ENCODE data around the gene RYR3.
"Not testable (repeated sequence)": the region's sequence is repeated elsewhere in the genome, so short reads cannot be mapped to it uniquely, and the experiment has no call there.

Gene RYR3

GRCh38 chr15:33795070-33795469, 484.3 kb downstream of the RYR3 start:
- no peak for DNase-seq

DNA sequence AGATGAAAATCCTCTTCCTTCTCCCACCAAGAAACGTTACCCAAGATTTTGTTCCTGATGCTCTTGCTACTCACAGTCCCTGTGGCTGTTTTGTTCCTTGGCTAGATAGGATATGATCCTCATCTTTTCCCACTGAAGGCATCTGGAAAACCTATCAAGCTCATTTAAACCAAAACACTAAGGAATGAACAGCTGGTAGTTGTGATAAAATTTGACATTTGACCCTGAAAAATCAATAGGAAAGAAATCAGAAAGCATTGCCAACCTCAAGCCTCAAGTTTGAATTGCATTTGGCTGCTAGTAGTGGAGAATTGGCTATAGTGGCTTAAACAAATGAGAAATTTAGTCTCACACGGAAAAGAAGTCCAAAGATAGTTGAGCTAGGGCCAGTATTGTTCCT, 486.9 kb downstream of the RYR3 start:
- no peak for DNase-seq

- DNase-seq, result no peak
Measured at GRCh38 chr15:33801954-33802353, 491.2 kb downstream of the RYR3 start.

DNA sequence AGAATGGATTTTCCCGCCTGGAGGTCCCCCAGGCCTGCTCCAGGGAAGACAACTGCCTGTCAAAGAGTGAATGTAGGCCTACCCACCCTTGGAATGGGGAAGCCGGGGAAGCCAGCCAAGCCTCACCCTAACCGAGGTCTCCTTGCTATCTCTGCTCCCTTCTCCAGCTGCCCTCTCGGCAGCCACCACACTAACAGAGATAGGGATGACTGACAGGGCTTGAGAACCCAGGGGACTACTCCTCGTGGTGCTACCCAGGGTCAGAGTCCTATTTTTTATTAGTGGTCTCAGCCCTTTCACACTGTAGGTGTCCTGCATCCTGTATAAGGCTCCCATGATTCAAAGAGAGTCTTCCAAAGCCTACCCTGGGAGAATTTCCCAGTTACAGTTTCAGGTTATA, 496.9 kb downstream of the RYR3 start:
- DNase-seq, result no peak

DNA sequence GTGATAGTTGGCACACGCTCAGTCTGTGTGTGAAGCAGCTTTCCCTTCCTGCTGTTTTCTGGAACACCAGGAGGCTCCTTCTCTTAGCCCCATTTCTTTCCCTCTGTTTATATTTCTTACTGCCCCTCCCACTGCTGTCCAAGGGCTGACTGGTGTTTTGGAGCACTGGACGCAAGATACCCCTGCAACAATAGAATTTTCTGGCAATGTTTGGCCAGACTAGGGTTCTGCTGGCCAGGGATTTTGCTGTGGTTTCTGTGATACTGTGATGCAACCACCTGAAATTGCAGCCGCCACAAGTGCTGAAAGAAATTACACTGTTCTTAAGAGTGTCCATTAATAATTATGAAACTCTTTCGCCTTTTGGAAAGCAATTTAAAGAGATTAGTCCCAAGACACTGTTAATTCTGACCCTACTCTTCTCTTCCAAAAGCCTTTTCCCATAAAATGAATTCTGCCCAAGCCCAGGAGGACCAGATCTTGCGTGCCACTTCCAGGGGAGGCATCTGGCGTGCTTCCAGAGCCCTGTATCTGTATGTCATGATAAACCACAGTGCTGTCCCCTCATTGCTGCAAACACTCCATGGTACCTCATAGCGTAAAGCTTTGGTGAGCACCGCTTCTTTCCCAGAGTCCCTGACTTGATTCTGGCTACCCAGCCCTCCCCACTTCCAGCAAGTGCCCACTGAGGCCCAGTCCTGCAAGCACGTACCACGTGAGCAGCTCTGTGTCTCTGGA, 498.1 kb downstream of the RYR3 start:
- no peak for DNase-seq

DNA sequence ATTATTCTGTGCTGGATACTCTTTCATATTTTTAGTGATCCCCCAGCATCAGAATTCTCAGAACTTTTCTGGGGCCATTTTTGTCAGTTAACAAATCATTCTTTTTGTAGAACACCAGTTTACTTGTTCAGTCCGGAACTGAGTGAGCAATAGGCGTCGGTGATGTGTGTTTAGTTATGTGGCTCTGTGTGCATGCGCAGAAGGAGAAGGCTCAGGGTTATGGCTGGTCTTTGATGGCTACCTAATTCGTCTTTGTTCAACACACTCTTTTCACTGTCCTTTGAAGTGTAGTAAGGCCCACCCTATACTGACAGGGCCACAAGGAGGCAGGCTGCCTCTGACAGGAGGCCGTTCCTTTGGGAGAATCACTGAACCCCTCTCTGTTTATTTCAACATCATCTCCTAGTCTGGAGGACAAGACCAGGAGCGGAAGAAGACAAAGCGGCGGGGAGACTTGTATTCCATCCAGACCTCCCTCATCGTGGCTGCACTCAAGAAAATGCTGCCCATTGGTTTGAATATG, 499.4 kb downstream of the RYR3 start:
- DNase-seq, result no peak

DNA sequence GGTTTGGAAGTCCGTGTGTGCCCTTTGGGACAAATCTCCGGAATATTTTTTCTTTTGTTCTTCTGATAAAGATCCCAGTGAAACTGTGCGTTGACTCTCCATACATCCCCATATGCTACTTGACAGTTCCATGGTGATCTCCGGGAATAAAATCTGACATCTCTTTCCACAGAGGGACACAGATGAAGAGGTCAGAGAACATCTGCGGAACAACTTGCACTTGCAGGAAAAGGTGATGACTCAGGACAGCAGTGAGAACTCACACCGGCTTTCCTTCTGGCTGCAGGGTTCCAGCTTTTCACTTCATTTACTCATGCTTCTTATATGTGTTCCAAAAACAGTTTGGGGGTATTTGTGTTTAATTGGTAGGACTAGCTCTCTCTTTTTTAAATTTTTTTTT, 500.0 kb downstream of the RYR3 start:
- DNase-seq, result no peak

GRCh38 chr15:33813891-33814290, 503.1 kb downstream of the RYR3 start:
- DNase-seq, result no peak

DNA sequence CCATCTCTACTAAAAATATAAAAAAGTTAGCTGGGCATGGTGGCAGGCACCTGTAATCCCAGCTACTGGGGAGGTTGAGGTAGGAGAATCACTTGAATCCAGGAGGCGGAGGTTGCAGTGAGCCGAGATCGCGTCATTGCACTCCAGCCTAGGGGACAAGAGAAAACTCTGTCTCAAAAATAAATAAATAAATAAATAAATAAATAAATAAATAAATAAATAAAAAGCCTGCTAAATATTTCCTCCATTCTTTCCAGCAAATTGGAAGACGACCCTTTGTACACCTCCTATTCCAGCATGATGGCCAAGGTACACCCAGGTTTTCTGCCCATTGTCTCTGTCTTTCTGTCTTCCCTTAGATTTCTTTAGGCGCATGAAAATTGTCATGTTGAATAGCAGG, 508.7 kb downstream of the RYR3 start:
- DNase-seq, result not testable (repeated sequence)

- no peak for DNase-seq
Measured at GRCh38 chr15:33822479-33822878, 511.7 kb downstream of the RYR3 start.

DNA sequence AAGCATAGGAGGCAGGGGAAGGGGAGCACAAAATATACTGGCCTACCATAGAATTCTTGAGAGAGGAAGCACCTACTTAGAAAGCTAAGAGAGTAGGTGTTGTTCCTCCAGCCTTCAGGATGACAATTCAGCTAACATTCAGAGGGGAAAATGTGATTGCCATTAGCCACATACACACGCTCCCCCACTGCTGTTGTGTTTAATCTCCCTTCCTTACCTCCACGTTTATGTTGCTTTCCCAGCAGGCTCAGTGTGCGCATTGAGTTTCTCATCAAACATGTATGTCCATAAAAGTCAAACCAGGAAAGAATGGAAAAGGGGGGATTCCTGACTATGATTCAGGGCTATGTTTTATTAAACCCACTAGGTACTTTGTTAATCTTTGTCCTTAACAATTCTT, 512.4 kb downstream of the RYR3 start:
- no peak for DNase-seq

DNA sequence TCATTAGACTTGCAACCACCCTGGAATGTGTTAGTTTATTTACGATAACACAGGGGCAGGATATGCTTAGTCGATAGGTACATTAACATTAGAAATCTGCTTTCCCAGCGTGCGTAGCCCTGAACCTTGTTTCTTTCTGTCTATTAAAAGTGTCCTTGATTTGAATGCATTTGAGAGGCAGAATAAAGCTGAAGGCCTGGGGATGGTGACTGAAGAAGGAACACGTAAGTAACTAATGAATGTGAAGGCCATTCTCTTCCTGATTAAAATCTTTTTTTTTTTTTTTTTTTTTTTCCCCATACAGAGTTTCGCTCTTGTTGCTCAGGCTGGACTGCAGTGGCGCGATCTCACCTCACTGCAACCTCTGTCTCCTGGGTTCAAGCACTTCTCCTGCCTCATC, 514.7 kb downstream of the RYR3 start:
- no peak for DNase-seq

DNA sequence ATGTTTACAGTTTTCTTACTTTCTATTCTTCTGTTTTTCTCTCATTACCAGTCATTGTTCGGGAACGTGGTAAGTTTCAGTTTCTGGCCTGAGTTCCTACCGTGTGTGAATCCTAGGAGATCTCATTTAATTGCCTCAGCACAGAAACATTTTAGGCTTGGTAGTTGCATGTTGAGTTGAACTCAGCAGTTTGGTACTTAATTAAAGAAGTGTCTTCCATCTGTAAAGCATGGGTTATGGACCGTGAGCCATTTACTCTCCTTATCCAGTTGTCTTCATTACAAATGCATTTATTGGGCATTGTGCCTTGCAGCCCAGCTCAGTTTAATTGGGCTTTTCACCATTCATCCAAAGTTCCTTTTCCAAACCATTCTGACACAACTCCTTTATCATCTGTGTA, 515.4 kb downstream of the RYR3 start:
- no peak for DNase-seq

- DNase-seq, result no peak
Measured at GRCh38 chr15:33830351-33830750, 519.6 kb downstream of the RYR3 start.

DNA sequence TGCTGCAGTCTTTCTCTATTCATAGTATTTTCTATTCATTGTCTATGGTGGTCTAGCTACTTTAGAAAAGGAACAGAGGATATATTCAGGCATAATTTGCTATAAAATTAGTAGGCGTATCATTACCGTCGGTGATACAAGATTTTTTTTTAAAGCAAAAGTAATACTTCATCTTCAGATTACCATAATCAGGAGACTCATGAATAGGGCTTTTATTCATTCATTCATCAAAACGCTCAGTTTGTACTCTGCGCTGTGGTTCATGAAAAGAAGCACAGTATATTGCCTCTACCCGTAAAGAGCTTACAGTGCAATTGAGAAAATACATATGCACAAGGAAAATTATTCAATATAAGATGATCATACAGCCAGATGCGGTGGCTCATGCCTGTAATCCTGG, 520.9 kb downstream of the RYR3 start:
- no peak for DNase-seq

DNA sequence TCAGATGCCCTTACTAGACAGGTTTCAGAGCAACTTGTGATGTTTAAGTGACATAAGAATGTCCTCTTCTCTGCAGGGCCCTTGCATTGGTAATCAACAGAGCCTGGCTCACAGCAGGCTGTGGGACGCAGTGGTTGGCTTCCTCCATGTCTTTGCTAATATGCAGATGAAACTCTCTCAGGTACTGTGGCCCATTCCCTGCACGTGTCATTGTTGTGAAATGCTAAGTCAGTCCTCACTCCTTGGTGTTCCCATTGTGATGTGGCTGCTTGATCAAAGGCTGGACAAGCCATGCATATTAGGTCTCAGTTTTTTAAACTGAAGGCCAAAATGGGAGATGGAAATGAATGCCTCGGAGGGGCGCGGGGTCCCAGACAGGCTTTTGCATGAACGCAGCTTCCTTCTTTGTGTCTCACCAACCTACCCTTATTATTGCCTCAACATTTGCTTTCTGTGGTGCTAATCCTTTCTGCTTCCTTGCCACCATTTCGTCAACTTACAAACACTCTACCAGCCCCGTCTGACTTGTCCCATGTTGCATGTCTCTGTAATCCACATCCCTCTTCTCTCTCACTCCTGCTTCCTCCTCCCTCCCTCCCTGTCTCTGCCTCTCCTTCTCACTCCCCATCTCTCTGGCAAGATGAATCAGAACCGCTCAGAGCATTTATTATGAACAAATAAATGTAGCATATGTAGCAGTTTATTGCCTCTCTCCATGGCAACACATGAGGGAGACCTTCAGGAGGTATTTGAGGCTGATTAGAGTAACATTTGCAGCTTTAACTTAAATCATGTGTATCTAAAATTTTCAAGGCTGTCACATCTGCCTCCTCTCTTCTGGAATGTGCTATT, 524.4 kb downstream of the RYR3 start:
- DNase-seq, result no peak

- DNase-seq, result no peak
Measured at GRCh38 chr15:33837294-33837693, 526.5 kb downstream of the RYR3 start.

- no peak for DNase-seq
Measured at GRCh38 chr15:33839540-33839939, 528.8 kb downstream of the RYR3 start.

GRCh38 chr15:33840615-33841014, 529.8 kb downstream of the RYR3 start:
- DNase-seq, result no peak

GRCh38 chr15:33844186-33844585, 533.4 kb downstream of the RYR3 start:
- DNase-seq, result no peak

- DNase-seq, result no peak
Measured at GRCh38 chr15:33844597-33844996, 533.8 kb downstream of the RYR3 start.

GRCh38 chr15:33846142-33846541, 535.4 kb downstream of the RYR3 start:
- DNase-seq, result no peak

DNA sequence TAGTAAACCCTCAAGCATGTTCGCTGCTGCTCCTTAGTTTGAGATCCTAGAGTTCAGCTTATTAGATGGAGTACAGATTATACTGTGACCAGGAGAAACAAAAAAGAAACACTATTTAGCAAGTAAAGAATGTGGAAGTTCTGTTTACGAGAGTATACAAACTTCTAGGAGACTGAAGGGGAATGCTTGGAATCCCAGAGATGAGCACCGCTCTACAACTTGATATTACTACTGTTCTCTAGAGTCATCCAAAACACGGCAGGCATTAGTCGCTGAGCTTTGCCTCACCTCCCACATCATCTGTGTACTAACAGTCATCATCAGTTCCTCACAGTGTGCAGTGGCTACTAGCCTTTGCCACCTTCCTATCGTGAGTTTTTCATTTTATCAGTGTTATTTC, 536.1 kb downstream of the RYR3 start:
- no peak for DNase-seq

GRCh38 chr15:33848011-33848410, 537.2 kb downstream of the RYR3 start:
- DNase-seq, result no peak
